ENCODE results near the gene SYNGR3.
"Not testable (repeated sequence)": the region's sequence is repeated elsewhere in the genome, so short reads cannot be mapped to it uniquely, and the experiment has no call there.

SYNGR3 gene

GRCh38 chr16:2008631-2009163 lies 18.9 kb downstream of the SYNGR3 start:
- H3K4me3 ChIP-seq (ENCODE audit: low read depth, low read length): peak overlapping the region; percentile 76
- peak overlapping the region; percentile 87 for H3K9ac ChIP-seq (ENCODE audit: low read length)
- H3K9me3 ChIP-seq (ENCODE audit: control insufficient read depth, insufficient read depth, low read depth, low read length): no peaks in the 10 kb centered on the region
- H3K36me3 ChIP-seq (ENCODE audit: control insufficient read depth, insufficient read depth, low read length): peaks cover 11% of the 10 kb centered on the region
- peaks cover 46% of the 10 kb centered on the region for H3K4me1 ChIP-seq (ENCODE audit: control insufficient read depth, insufficient read depth, low read length)
- H3K27ac ChIP-seq (ENCODE audit: low read depth, low read length): peak overlapping the region; percentile 82; the same call in 1 of the 2 replicates
- no peaks in the 10 kb centered on the region for H3K27me3 ChIP-seq (ENCODE audit: control insufficient read depth, insufficient read depth, low read length)

GRCh38 chr16:2009164-2009711 lies 19.5 kb downstream of the SYNGR3 start:
- Histone ChIP-seq H3K27ac (ENCODE audit: low read depth, low read length) (peak overlapping the region; percentile 82; the same call in 1 of the 2 replicates), H3K27me3 (ENCODE audit: control insufficient read depth, insufficient read depth, low read length) (no peaks in the 10 kb centered on the region), H3K36me3 (ENCODE audit: control insufficient read depth, insufficient read depth, low read length) (peaks cover 11% of the 10 kb centered on the region), H3K4me3 (ENCODE audit: low read depth, low read length) (peak overlapping the region; percentile 76), H3K9ac (ENCODE audit: low read length) (peak overlapping the region; percentile 87), H3K4me1 (ENCODE audit: control insufficient read depth, insufficient read depth, low read length) (peaks cover 43% of the 10 kb centered on the region), H3K9me3 (ENCODE audit: control insufficient read depth, insufficient read depth, low read depth, low read length) (no peaks in the 10 kb centered on the region)

- H3K27ac ChIP-seq (ENCODE audit: low read depth, low read length): peak within 1 kb of the TSS; percentile 82; the same call in 1 of the 2 replicates
- no peaks in the 10 kb centered on the region for H3K27me3 ChIP-seq (ENCODE audit: control insufficient read depth, insufficient read depth, low read length)
- no peaks in the 10 kb centered on the region for H3K9me3 ChIP-seq (ENCODE audit: control insufficient read depth, insufficient read depth, low read depth, low read length)
- peaks cover 11% of the 10 kb centered on the region for H3K36me3 ChIP-seq (ENCODE audit: control insufficient read depth, insufficient read depth, low read length)
- peaks cover 36% of the 10 kb centered on the region for H3K4me1 ChIP-seq (ENCODE audit: control insufficient read depth, insufficient read depth, low read length)
- H3K4me3 ChIP-seq (ENCODE audit: low read depth, low read length): peak within 1 kb of the TSS; percentile 82
- peak within 1 kb of the TSS; percentile 88 for H3K9ac ChIP-seq (ENCODE audit: low read length)
Measured at GRCh38 chr16:2009791-2010510, 20.2 kb downstream of the SYNGR3 start, which contains the start of gene ZNF598. Gene ZNF598 (minus strand): TSS chr16:2009821.

GRCh38 chr16:2011726-2012125 lies 22.0 kb downstream of the SYNGR3 start:
- H3K27me3 ChIP-seq (ENCODE audit: control insufficient read depth, insufficient read depth, low read length); H3K4me3 ChIP-seq (ENCODE audit: low read depth, low read length); H3K9ac ChIP-seq (ENCODE audit: low read length); H3K9me3 ChIP-seq (ENCODE audit: control insufficient read depth, insufficient read depth, low read depth, low read length); H3K27ac ChIP-seq (ENCODE audit: low read depth, low read length); H3K36me3 ChIP-seq (ENCODE audit: control insufficient read depth, insufficient read depth, low read length): not testable (repeated sequence)
- H3K4me1 ChIP-seq (ENCODE audit: control insufficient read depth, insufficient read depth, low read length): peaks cover 24% of the 10 kb centered on the region

GRCh38 chr16:2013527-2013926 lies 23.8 kb downstream of the SYNGR3 start:
- H3K27ac ChIP-seq (ENCODE audit: low read depth, low read length): no peak overlapping the region
- H3K27me3 ChIP-seq (ENCODE audit: control insufficient read depth, insufficient read depth, low read length): peaks cover 13% of the 10 kb centered on the region
- H3K9ac ChIP-seq (ENCODE audit: low read length): no peak overlapping the region
- H3K4me1 ChIP-seq (ENCODE audit: control insufficient read depth, insufficient read depth, low read length): peaks cover 11% of the 10 kb centered on the region
- no peak overlapping the region for H3K4me3 ChIP-seq (ENCODE audit: low read depth, low read length)
- no peaks in the 10 kb centered on the region for H3K36me3 ChIP-seq (ENCODE audit: control insufficient read depth, insufficient read depth, low read length)
- no peaks in the 10 kb centered on the region for H3K9me3 ChIP-seq (ENCODE audit: control insufficient read depth, insufficient read depth, low read depth, low read length)

GRCh38 chr16:2015117-2015946 lies 25.6 kb downstream of the SYNGR3 start:
- peaks cover 3% of the 10 kb centered on the region for H3K4me1 ChIP-seq (ENCODE audit: control insufficient read depth, insufficient read depth, low read length)
- no peaks in the 10 kb centered on the region for H3K9me3 ChIP-seq (ENCODE audit: control insufficient read depth, insufficient read depth, low read depth, low read length)
- H3K4me3 ChIP-seq (ENCODE audit: low read depth, low read length): no peak overlapping the region
- no peak overlapping the region for H3K9ac ChIP-seq (ENCODE audit: low read length)
- peaks cover 31% of the 10 kb centered on the region for H3K27me3 ChIP-seq (ENCODE audit: control insufficient read depth, insufficient read depth, low read length)
- H3K36me3 ChIP-seq (ENCODE audit: control insufficient read depth, insufficient read depth, low read length): no peaks in the 10 kb centered on the region
- H3K27ac ChIP-seq (ENCODE audit: low read depth, low read length): no peak overlapping the region

GRCh38 chr16:2015947-2016208 lies 26.1 kb downstream of the SYNGR3 start:
- Histone ChIP-seq H3K4me3 (ENCODE audit: low read depth, low read length) (no peak overlapping the region), H3K4me1 (ENCODE audit: control insufficient read depth, insufficient read depth, low read length) (no peaks in the 10 kb centered on the region), H3K9ac (ENCODE audit: low read length) (no peak overlapping the region), H3K9me3 (ENCODE audit: control insufficient read depth, insufficient read depth, low read depth, low read length) (no peaks in the 10 kb centered on the region), H3K36me3 (ENCODE audit: control insufficient read depth, insufficient read depth, low read length) (no peaks in the 10 kb centered on the region), H3K27ac (ENCODE audit: low read depth, low read length) (no peak overlapping the region), H3K27me3 (ENCODE audit: control insufficient read depth, insufficient read depth, low read length) (peaks cover 37% of the 10 kb centered on the region)

GRCh38 chr16:2016407-2016922 lies 26.7 kb downstream of the SYNGR3 start:
- Histone ChIP-seq H3K9me3 (ENCODE audit: control insufficient read depth, insufficient read depth, low read depth, low read length) (no peaks in the 10 kb centered on the region), H3K4me3 (ENCODE audit: low read depth, low read length) (no peak overlapping the region), H3K4me1 (ENCODE audit: control insufficient read depth, insufficient read depth, low read length) (no peaks in the 10 kb centered on the region), H3K9ac (ENCODE audit: low read length) (no peak overlapping the region), H3K27ac (ENCODE audit: low read depth, low read length) (no peak overlapping the region), H3K27me3 (ENCODE audit: control insufficient read depth, insufficient read depth, low read length) (peaks cover 42% of the 10 kb centered on the region), H3K36me3 (ENCODE audit: control insufficient read depth, insufficient read depth, low read length) (no peaks in the 10 kb centered on the region)

- Histone ChIP-seq H3K27ac (ENCODE audit: low read depth, low read length) (no peak within 1 kb of the TSS), H3K9ac (ENCODE audit: low read length) (no peak within 1 kb of the TSS), H3K4me1 (ENCODE audit: control insufficient read depth, insufficient read depth, low read length) (peaks cover 7% of the 10 kb centered on the region), H3K27me3 (ENCODE audit: control insufficient read depth, insufficient read depth, low read length) (peaks cover 53% of the 10 kb centered on the region), H3K9me3 (ENCODE audit: control insufficient read depth, insufficient read depth, low read depth, low read length) (no peaks in the 10 kb centered on the region), H3K4me3 (ENCODE audit: low read depth, low read length) (peak within 1 kb of the TSS; percentile 57), H3K36me3 (ENCODE audit: control insufficient read depth, insufficient read depth, low read length) (no peaks in the 10 kb centered on the region)
Measured at GRCh38 chr16:2019518-2019920, 29.7 kb downstream of the SYNGR3 start, which contains the start of gene NPW. Gene NPW (plus strand): TSS chr16:2019785.

- no peak overlapping the region for H3K9ac ChIP-seq (ENCODE audit: low read length)
- H3K27ac ChIP-seq (ENCODE audit: low read depth, low read length): no peak overlapping the region
- peak overlapping the region; percentile 57 for H3K4me3 ChIP-seq (ENCODE audit: low read depth, low read length)
- no peaks in the 10 kb centered on the region for H3K36me3 ChIP-seq (ENCODE audit: control insufficient read depth, insufficient read depth, low read length)
- no peaks in the 10 kb centered on the region for H3K9me3 ChIP-seq (ENCODE audit: control insufficient read depth, insufficient read depth, low read depth, low read length)
- H3K27me3 ChIP-seq (ENCODE audit: control insufficient read depth, insufficient read depth, low read length): peaks cover 53% of the 10 kb centered on the region
- peaks cover 7% of the 10 kb centered on the region for H3K4me1 ChIP-seq (ENCODE audit: control insufficient read depth, insufficient read depth, low read length)
Measured at GRCh38 chr16:2019921-2020831, 30.4 kb downstream of the SYNGR3 start.

Measured in HUES6 (cell line).